HL-60/S4 (cell line): ENCODE results near the gene PCCA.

Experiments
- in situ Hi-C: fragments of 300-500 bp; cut with MboI; formaldehyde crosslinking; loops from 2 replicates; pipeline ENCODE4 v1.14.3; 2022; ENCODE audit warnings: low sequenced_read_pairs

Gene PCCA

DNA sequence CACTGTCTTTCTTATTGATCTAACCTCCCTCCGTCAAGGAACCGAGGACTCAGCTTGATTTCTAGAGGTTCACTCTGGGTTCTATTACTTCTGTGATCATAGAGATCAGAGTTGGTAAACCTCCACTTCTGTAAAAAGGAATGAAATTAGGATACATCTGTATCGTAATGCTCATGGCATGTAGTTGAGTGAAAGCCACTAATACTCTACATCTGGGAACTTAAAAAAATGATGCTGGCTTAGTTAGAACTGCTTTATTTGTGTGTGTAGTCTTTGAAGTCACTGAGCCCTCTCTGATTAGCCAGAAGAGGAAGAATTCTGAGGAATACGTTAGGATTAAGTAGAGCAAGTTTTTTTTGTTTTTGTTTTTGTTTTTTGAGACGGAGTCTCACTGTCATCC, 358.9 kb downstream of the PCCA start:
- in situ Hi-C loops = no loop called here

- in situ Hi-C loops = no loop called here
Measured at GRCh38 chr13:100451923-100452322, 363.0 kb downstream of the PCCA start.

DNA sequence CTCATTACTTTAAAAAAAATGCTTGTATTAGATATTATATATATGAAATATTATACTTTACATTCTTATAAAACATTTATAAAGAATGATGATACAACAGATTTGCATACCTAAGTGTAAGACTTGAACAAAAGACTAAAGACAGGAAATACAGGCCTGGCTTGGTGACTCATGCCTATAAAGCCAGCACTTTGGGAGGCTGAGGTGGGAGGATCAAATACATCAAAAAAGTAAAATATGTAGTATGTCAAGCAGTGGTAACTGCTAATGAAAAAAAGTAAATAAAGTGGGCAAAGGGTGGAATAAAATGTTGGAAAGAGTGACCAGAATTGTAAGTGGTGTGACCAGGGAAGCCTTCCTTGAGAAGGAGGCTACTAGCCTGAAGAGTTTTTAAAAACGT, 366.0 kb downstream of the PCCA start:
- in situ Hi-C loops = no loop called here

GRCh38 chr13:100458673-100459072, 369.8 kb downstream of the PCCA start:
- in situ Hi-C loops = no loop called here

- in situ Hi-C loops = no loop called here
Measured at GRCh38 chr13:100459747-100460146, 370.9 kb downstream of the PCCA start.

DNA sequence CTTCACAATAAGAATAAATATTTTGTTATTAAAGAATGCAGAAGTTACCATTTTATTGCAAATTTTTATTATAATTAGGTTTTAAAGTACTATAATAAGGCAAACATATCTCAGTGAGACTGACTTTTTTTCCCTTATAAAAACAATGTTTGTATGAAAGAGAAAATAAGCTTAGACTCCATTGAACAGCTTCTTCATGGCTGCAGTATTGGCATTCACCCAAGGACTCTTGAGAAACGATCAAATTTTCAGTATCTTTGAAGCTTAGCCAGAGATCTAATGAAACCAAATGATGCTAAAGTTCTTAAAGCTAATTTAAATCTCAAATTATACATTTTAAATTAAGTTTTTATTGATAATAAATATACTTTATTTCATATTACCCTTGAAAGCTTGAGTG, 371.4 kb downstream of the PCCA start:
- in situ Hi-C loops = no loop called here

GRCh38 chr13:100460791-100461190, 371.9 kb downstream of the PCCA start:
- in situ Hi-C loops = no loop called here

GRCh38 chr13:100461309-100462030, 372.6 kb downstream of the PCCA start:
- in situ Hi-C loops = no loop called here

DNA sequence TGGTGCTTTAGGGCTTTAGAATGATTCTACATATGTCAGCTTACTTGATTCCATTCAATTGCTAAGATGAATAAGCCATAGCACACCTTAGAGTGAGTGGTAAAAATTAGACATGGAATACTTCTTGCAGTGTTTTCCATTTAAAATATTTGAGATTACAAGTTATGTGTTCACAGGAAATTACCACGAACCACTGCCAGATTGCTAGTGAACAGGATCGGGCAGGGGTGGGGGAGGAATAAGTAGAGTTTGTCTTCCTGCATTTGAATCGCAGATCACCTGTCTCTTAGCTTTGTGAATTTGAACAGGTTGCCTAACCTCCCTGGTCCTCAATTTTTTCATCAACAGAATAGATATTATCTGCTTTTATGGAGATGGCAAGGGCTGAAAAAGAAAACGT, 375.1 kb downstream of the PCCA start:
- in situ Hi-C loops = no loop called here

DNA sequence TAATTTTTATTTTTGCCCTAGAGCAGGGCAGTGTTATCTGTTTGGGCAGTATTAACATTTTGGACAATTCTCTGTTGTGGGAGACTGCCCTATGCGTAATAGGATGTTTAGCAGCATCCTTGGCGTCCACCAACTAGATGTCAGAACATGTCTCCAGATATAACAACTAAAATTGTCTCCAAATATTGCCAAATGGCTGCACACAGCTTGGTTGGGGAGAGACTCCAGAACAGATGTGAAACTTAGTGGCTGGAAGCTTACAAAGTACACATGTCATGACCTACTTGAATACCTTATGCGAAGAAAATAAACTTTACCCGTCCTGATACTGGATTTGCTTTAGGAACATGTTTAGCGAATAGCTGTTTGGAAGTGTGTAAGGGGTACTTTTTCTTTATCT, 376.7 kb downstream of the PCCA start:
- in situ Hi-C loops = no loop called here

- in situ Hi-C loops = no loop called here
Measured at GRCh38 chr13:100470866-100471505, 382.1 kb downstream of the PCCA start.

DNA sequence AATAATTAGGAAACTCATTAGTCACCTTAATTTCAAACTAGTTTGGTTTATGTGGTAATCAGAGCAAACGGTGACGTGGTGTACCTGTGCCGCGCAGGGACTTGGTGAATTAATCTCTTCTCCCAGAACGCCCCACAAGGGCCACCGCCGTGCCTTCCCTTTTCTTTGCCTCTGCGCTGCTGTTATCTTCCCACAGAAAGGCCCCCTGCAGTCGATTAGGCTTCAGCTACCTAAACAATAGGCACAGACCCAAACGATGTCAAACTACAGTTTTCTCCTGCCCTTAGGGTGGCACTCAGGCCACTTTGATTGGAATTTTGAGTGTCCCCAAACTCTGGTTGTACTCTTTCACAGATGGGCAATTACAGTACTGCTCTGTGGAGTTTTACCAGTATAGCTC, 384.2 kb downstream of the PCCA start:
- in situ Hi-C loops = no loop called here

DNA sequence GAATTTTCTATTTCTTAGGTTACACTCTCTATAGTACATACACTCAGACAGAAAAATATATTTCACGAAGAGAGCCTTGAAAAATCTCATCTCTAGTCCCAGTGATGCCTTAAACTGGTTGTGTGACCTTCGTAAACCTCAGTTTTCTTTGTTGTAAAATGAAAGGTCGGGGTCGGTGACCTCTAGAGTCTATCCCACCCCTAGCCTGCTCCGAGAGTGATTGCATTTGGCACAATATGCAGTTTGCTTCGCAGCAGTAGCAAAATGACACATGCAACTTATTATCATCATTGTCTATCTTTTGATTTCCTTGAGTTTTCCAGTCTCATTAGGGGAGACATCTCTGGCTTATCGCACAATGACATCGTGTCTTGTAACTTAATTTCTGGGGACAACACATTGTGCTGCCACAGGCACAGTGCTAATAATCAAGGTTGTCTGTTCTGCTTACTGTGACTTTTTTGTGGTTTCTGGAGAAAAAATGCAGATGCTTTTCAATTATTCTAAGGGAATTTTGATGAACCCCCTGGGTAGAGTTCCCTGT, 384.7 kb downstream of the PCCA start:
- in situ Hi-C loops = no loop called here

DNA sequence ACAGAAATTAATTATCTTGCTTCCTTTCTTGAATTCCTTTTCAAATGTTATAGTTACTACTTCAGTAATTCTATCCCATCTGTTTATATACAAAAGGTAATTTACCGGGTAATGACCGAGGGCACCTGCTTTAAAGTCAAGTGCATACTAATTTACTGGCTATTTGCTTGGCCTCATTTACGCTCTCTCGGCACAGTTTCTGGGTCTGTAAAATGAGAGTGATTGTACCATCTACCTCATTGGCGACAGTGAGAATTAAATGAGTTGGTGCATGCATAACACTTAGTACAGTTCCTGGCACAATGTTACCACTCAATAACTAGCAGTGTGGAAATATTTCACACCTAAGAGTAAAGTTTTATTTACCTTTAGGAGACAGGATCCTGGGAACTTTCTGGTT, 388.1 kb downstream of the PCCA start:
- in situ Hi-C loops = no loop called here

DNA sequence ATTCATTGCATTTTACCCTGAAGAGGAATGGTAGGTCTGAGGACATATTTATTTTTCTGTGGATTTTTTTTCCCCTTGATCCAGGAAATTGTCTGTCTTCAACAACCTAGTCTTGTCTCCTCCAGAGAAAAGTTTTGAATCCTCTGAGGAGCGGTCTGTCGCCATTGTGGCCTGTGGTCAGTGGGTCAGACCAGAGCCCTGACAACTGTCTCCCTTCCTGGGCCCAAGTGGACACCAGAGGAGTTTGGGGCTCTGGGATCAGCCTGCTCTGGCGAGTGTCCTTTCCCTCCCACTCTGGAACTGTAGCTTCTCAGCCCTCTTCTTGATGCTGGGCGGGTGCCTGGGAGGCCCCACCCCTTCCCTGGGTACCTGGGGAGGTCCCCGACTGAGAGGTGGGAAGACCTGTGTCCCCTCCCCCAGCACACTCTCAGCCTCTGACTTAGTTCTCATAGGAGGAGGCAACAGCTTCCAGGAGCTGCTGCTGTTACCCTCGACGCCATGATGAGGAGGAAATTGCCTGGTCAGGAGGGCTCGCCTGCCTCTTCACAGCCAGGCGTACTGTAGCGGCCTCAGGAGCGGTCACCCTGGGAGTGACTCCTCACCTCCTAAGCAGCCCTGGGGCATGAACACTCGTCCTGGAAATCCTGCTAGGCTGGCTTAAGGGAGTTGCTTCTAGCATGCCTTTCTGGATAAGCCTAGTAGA, 389.4 kb downstream of the PCCA start:
- in situ Hi-C loops = no loop called here

- in situ Hi-C loops = no loop called here
Measured at GRCh38 chr13:100480676-100481075, 391.8 kb downstream of the PCCA start.

DNA sequence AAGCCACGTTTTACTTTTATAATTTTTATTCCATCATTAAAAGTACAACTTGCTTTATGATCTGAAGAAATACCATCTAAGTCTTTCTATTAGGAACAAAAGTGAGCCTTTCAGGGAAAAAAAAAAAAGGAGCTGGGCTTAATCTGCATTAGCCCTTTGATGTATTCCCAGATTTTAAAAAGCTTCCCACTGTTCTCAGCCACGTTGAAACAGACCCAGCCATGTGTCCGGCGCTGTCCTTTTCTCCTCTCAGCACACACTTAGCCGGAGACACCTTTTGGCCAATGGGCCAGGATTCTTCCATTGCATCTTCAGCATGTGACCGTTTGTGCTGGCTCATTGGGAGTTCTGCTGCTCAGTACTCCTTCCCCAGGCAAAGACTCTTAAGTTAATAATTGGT, 394.2 kb downstream of the PCCA start:
- in situ Hi-C loops = no loop called here

- in situ Hi-C loops = no loop called here
Measured at GRCh38 chr13:100483841-100484381, 395.0 kb downstream of the PCCA start.

DNA sequence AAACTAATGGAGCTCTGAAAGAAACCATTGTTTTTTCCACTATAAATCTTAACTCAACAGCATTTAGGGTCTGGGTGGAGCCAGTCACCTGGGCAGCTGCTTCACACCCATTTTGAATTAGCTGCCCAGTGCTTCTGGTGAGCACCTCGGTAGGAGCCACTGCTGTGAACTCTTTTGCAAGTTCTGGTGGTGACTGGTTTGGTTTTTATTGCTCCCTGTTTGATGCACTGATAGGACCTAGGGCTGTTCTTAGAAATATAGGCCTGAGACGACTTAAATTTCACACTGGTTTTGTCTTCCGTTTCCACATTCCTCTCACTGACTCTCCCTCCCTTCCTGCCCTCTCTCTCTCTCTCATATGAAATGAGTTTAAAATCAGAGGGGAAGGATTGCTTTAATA, 395.8 kb downstream of the PCCA start:
- in situ Hi-C loops = no loop called here

DNA sequence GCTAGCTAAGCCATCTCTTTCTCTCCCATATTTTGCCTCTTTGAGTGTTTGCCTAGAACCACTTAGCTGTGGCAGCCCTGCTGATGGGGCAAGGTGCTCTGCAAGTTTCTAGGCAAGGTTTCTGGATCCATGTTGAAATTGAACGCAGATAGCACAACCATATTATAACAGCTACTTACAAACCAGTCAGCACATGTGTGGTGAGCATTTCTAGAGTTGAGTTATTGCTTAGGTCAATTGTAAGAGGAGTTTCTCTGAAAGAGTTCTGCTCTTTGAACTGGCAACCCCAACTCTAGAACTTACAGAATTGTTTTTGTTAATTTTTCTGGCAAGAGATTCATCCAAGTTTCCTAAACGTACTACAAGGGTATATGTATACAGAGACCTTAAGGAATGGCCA, 396.4 kb downstream of the PCCA start:
- in situ Hi-C loops = no loop called here

DNA sequence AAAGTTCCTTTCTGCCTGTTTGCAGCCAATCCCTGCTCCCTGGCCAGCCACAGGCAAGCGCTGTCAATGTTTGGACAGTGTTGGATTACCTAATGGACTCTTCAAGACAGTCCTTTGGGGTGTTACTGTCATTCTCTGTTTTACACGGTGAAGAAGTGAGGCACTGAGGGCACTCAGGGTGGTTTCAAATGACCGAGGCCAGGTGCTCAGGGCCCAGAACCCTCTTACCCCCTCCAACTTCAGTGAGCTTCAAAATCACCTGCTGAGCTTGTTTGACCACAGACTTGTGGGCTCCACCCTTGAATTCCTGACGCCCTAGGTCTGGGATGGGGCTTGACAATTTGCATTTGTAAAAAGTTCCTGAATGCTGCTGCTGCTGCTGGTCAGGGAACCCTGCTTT, 401.8 kb downstream of the PCCA start:
- in situ Hi-C loops = no loop called here
